Measurements from ENCODE around the gene ZNF699.
"Not testable (repeated sequence)": the region's sequence is repeated elsewhere in the genome, so short reads cannot be mapped to it uniquely, and the experiment has no call there.

ZNF699 gene

GRCh38 chr19:9345005-9345404, 35.4 kb upstream of the ZNF699 start:
- no peak for TF ChIP-seq CTCF (IDR thresholded peaks at IDR 0.05; ENCODE audit: control extremely low read depth, extremely low read depth, low read depth, missing control alignments)
- ChIA-PET POLR2A (no interaction called here), CTCF (no interaction called here)
- no peak for DNase-seq (ENCODE audit: extremely low spot score)

GRCh38 chr19:9342610-9343304, 33.1 kb upstream of the ZNF699 start:
- CTCF ChIA-PET = no interaction called here
- POLR2A ChIA-PET = no interaction called here
- no peak for TF ChIP-seq CTCF (IDR thresholded peaks at IDR 0.05; ENCODE audit: control extremely low read depth, extremely low read depth, low read depth, missing control alignments)
- DNase-seq (ENCODE audit: extremely low spot score) = no peak

- ChIA-PET POLR2A (no interaction called here), CTCF (no interaction called here)
- no peak for DNase-seq (ENCODE audit: extremely low spot score)
- TF ChIP-seq CTCF (IDR thresholded peaks at IDR 0.05; ENCODE audit: control extremely low read depth, extremely low read depth, low read depth, missing control alignments) = no peak
Measured at GRCh38 chr19:9329999-9330398, 20.4 kb upstream of the ZNF699 start.

GRCh38 chr19:9324584-9324962, 14.9 kb upstream of the ZNF699 start:
- ChIA-PET CTCF (interaction anchor here (1.2 kb wide), 1 partner anchor 13 kb away, joined by 8 read pairs; no protein-coding TSS in a partner anchor), POLR2A (no interaction called here)

GRCh38 chr19:9323919-9324583, 14.4 kb upstream of the ZNF699 start, which contains the start of gene ZNF559:
Gene ZNF559, plus strand, starts transcription at chr19:9324179. Its CDS starts 14,371 bp downstream, at chr19:9338550.
- ChIA-PET CTCF (interaction anchor here (0.8 to 1.2 kb wide), 2 partner anchors 10 to 13 kb away, joined by 3 to 8 read pairs; no protein-coding TSS in a partner anchor), POLR2A (no interaction called here)
- peak; percentile 4 for TF ChIP-seq CTCF (IDR thresholded peaks at IDR 0.05; ENCODE audit: control extremely low read depth, extremely low read depth, low read depth, missing control alignments)
- peak; percentile 92 for DNase-seq (ENCODE audit: extremely low spot score)

More at GRCh38 chr19:9324584-9324962, 14.9 kb upstream of the ZNF699 start:
- no peak for DNase-seq (ENCODE audit: extremely low spot score)
- TF ChIP-seq CTCF (IDR thresholded peaks at IDR 0.05; ENCODE audit: control extremely low read depth, extremely low read depth, low read depth, missing control alignments) = no peak

GRCh38 chr19:9323557-9323918, 13.9 kb upstream of the ZNF699 start:
- TF ChIP-seq CTCF (IDR thresholded peaks at IDR 0.05; ENCODE audit: control extremely low read depth, extremely low read depth, low read depth, missing control alignments) = no peak
- ChIA-PET CTCF (interaction anchor here (0.8 to 1.2 kb wide), 2 partner anchors 10 to 12 kb away, joined by 3 to 8 read pairs; no protein-coding TSS in a partner anchor), POLR2A (no interaction called here)
- DNase-seq (ENCODE audit: extremely low spot score) = peak; percentile 31

GRCh38 chr19:9322201-9322600, 12.6 kb upstream of the ZNF699 start:
- DNase-seq (ENCODE audit: extremely low spot score); POLR2A ChIA-PET: not testable (repeated sequence)
- CTCF ChIA-PET = interaction anchor here (1.8 kb wide), 1 partner anchor 11 kb away, joined by 10 read pairs; no protein-coding TSS in a partner anchor

GRCh38 chr19:9321756-9322155, 12.1 kb upstream of the ZNF699 start:
- CTCF ChIA-PET = interaction anchor here (1.8 kb wide), 1 partner anchor 11 kb away, joined by 10 read pairs; no protein-coding TSS in a partner anchor
- DNase-seq (ENCODE audit: extremely low spot score); POLR2A ChIA-PET: not testable (repeated sequence)

Measured in GM10248 (cell line).